Measurements from ENCODE around the gene KLHDC8A. TPM values are rescaled to one million over a fixed set of nuclear protein-coding genes. Genes with fewer than 3 reads are reported as not detected.
A peak's percentile ranks its signal among the peaks of the same experiment; 100 is the strongest.
"Not testable (repeated sequence)": the region's sequence is repeated elsewhere in the genome, so short reads cannot be mapped to it uniquely, and the experiment has no call there.

The KLHDC8A gene
- total RNA-seq, 1 experiment from 2014 or later, result not detected

GRCh38 chr1:205371871-205372660 is 15.3 kb upstream of the KLHDC8A start:
- no peak for DNase-seq (ENCODE audit: low read depth)

GRCh38 chr1:205370780-205371179 is 14.1 kb upstream of the KLHDC8A start:
- no peak for DNase-seq (ENCODE audit: low read depth)

- no peak for DNase-seq (ENCODE audit: low read depth)
These were observed 13.0 kb upstream of the KLHDC8A start for GRCh38 chr1:205369701-205370123.

- DNase-seq (ENCODE audit: low read depth), result no peak
These were observed 11.8 kb upstream of the KLHDC8A start for GRCh38 chr1:205368478-205368877.

- DNase-seq (ENCODE audit: low read depth), result no peak
These were observed 9.3 kb upstream of the KLHDC8A start for GRCh38 chr1:205365945-205366463.

- not testable (repeated sequence) for DNase-seq (ENCODE audit: low read depth)
These were observed 8.4 kb upstream of the KLHDC8A start for GRCh38 chr1:205365086-205365485.

GRCh38 chr1:205360891-205361290 is 4.2 kb upstream of the KLHDC8A start:
- DNase-seq (ENCODE audit: low read depth), result no peak

- no peak for DNase-seq (ENCODE audit: low read depth)
These were observed 3.2 kb upstream of the KLHDC8A start for GRCh38 chr1:205359771-205360565.

GRCh38 chr1:205358579-205358978 is 1.9 kb upstream of the KLHDC8A start:
- DNase-seq (ENCODE audit: low read depth), result no peak

- no peak for DNase-seq (ENCODE audit: low read depth)
These were observed 845 bp upstream of the KLHDC8A start for GRCh38 chr1:205357567-205357966.

GRCh38 chr1:205355075-205355453 is 1.7 kb downstream of the KLHDC8A start:
- peak; percentile 58 for DNase-seq (ENCODE audit: low read depth)

GRCh38 chr1:205354259-205355074 is 2.3 kb downstream of the KLHDC8A start:
- peak; percentile 58 for DNase-seq (ENCODE audit: low read depth)

- DNase-seq (ENCODE audit: low read depth), result no peak
These were observed 3.1 kb downstream of the KLHDC8A start for GRCh38 chr1:205353612-205354011.

- no peak for DNase-seq (ENCODE audit: low read depth)
These were observed 3.5 kb downstream of the KLHDC8A start for GRCh38 chr1:205353191-205353590.

GRCh38 chr1:205351984-205352713 is 4.6 kb downstream of the KLHDC8A start:
- DNase-seq (ENCODE audit: low read depth), result no peak

GRCh38 chr1:205350691-205351141 is 6.0 kb downstream of the KLHDC8A start:
- no peak for DNase-seq (ENCODE audit: low read depth)

- DNase-seq (ENCODE audit: low read depth), result no peak
These were observed 6.6 kb downstream of the KLHDC8A start for GRCh38 chr1:205350124-205350523.

- DNase-seq (ENCODE audit: low read depth), result peak; percentile 21
These were observed 7.9 kb downstream of the KLHDC8A start for GRCh38 chr1:205348554-205349487.

GRCh38 chr1:205346956-205347574 is 9.7 kb downstream of the KLHDC8A start:
- DNase-seq (ENCODE audit: low read depth), result no peak

All from RPMI7951 (cell line).